ENCODE measurements around the gene DKC1. TPM values are rescaled to one million over a fixed set of nuclear protein-coding genes. Genes with fewer than 3 reads are reported as not detected.

DKC1 gene
- polyA plus RNA-seq, 2 donors = 22.3 to 43.0 TPM

- whole genome bisulfite sequencing, 2 donors = 1 to 21% methylated on average over 62 to 95 of the region's 98 CpGs
- H3K27ac ChIP-seq (ENCODE audit: low read depth in 2 of 2, low read length in 1 of 2) = peak within 1 kb of the TSS; percentile 70 to 79
- peaks cover 0 to 6% of the 10 kb centered on the region in 2 donors for H3K27me3 ChIP-seq (ENCODE audit: control insufficient read depth in 1 of 2, insufficient read depth in 2 of 2, low read length in 2 of 2)
- no peaks in the 10 kb centered on the region for H3K36me3 ChIP-seq (ENCODE audit: control insufficient read depth in 2 of 2, insufficient read depth in 2 of 2, low read length in 1 of 2)
- H3K4me1 ChIP-seq (ENCODE audit: control insufficient read depth in 2 of 2, insufficient read depth in 2 of 2, low read length in 1 of 2) = peaks cover 0 to 3% of the 10 kb centered on the region in 2 donors
- peaks cover 0 to 4% of the 10 kb centered on the region in 2 donors for H3K9me3 ChIP-seq (ENCODE audit: control insufficient read depth in 2 of 2, insufficient read depth in 1 of 2, low read depth in 1 of 2, low read length in 1 of 2)
- peak within 1 kb of the TSS; percentile 38 to 55 for H3K4me3 ChIP-seq (ENCODE audit: low read depth in 1 of 2, low read length in 2 of 2)
Measured at GRCh38 chrX:154750301-154751202, 12.1 kb upstream of the DKC1 start, which contains the start of gene GAB3. Gene GAB3, minus strand, starts transcription at chrX:154751077. Its CDS starts 52 bp downstream, at chrX:154751025.

- peak overlapping the region; percentile 38 to 55 for H3K4me3 ChIP-seq (ENCODE audit: low read depth in 1 of 2, low read length in 2 of 2)
- peaks cover 0 to 6% of the 10 kb centered on the region in 2 donors for H3K27me3 ChIP-seq (ENCODE audit: control insufficient read depth in 1 of 2, insufficient read depth in 2 of 2, low read length in 2 of 2)
- 25 to 30% methylated on average over 11 to 13 of the region's 20 CpGs for WGBS, 2 donors
- no peaks in the 10 kb centered on the region for H3K36me3 ChIP-seq (ENCODE audit: control insufficient read depth in 2 of 2, insufficient read depth in 2 of 2, low read length in 1 of 2)
- H3K9me3 ChIP-seq (ENCODE audit: control insufficient read depth in 2 of 2, insufficient read depth in 1 of 2, low read depth in 1 of 2, low read length in 1 of 2) = peaks cover 0 to 4% of the 10 kb centered on the region in 2 donors
- peak overlapping the region; percentile 70 to 79 for H3K27ac ChIP-seq (ENCODE audit: low read depth in 2 of 2, low read length in 1 of 2)
- H3K4me1 ChIP-seq (ENCODE audit: control insufficient read depth in 2 of 2, insufficient read depth in 2 of 2, low read length in 1 of 2) = peaks cover 0 to 3% of the 10 kb centered on the region in 2 donors
Measured at GRCh38 chrX:154751203-154751668, 11.4 kb upstream of the DKC1 start.

DNA sequence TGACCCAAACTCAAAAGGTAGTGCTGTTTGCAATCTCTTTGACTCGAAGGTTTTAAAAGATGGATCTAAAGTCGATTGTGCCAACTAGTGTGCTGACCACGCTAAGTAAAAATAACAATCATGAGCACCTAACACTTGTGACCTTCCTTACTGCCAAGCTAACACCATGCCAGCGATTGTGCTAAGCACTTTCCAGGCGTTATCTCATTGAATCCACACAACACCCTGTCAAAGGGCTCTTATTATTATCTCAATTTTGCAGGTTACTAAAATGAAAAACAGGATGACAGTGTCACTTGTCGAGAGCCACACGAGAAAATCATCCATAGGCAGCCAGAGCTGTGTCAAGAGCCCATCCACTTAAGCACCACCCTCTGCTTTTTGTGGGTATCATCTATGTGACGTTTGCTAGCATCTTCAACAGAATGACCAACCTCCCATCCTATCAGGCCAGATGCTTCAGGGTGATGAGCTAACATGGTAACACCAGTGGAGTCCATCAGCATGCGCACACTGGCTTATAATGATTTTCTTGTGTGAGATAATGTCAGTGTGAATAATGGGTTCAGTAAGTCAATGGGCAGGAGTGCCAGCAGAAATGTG lies 10.9 kb upstream of the DKC1 start:
- WGBS, 2 donors = 60 to 71% methylated on average over 9 of the region's 9 CpGs
- Histone ChIP-seq H3K4me1 (ENCODE audit: control insufficient read depth in 2 of 2, insufficient read depth in 2 of 2, low read length in 1 of 2) (peaks cover 0 to 3% of the 10 kb centered on the region in 2 donors), H3K27me3 (ENCODE audit: control insufficient read depth in 1 of 2, insufficient read depth in 2 of 2, low read length in 2 of 2) (peaks cover 0 to 6% of the 10 kb centered on the region in 2 donors), H3K4me3 (ENCODE audit: low read depth in 1 of 2, low read length in 2 of 2) (no peak overlapping the region), H3K9me3 (ENCODE audit: control insufficient read depth in 2 of 2, insufficient read depth in 1 of 2, low read depth in 1 of 2, low read length in 1 of 2) (peaks cover 0 to 4% of the 10 kb centered on the region in 2 donors), H3K36me3 (ENCODE audit: control insufficient read depth in 2 of 2, insufficient read depth in 2 of 2, low read length in 1 of 2) (no peaks in the 10 kb centered on the region), H3K27ac (ENCODE audit: low read depth in 2 of 2, low read length in 1 of 2) (no peak overlapping the region)

DNA sequence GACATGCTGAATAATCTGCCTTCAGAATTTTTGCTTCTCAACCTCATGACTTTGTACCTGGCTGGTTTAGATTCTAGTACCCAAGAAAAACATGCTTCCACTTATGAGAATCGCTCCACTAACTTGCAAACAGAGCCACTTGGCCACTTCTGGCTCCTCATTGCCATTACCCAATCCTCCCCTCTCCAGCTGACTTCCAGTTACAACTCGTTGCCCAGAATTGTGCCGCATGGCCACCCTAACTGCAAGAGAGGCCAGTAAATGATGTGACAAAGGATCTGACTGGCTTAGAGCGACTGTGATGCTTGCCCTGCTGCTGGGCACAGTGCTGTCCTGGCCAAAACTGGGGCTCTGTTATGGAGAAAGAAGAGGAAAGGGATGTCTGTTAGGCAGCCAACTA lies 4.0 kb upstream of the DKC1 start:
- 82 to 94% methylated on average over 4 of the region's 4 CpGs for WGBS, 2 donors
- Histone ChIP-seq H3K4me3 (ENCODE audit: low read depth in 1 of 2, low read length in 2 of 2) (no peak overlapping the region), H3K4me1 (ENCODE audit: control insufficient read depth in 2 of 2, insufficient read depth in 2 of 2, low read length in 1 of 2) (peaks cover 0 to 2% of the 10 kb centered on the region in 2 donors), H3K27me3 (ENCODE audit: control insufficient read depth in 1 of 2, insufficient read depth in 2 of 2, low read length in 2 of 2) (peaks cover 0 to 5% of the 10 kb centered on the region in 2 donors), H3K9me3 (ENCODE audit: control insufficient read depth in 2 of 2, insufficient read depth in 1 of 2, low read depth in 1 of 2, low read length in 1 of 2) (no peaks in the 10 kb centered on the region), H3K27ac (ENCODE audit: low read depth in 2 of 2, low read length in 1 of 2) (no peak overlapping the region), H3K36me3 (ENCODE audit: control insufficient read depth in 2 of 2, insufficient read depth in 2 of 2, low read length in 1 of 2) (no peaks in the 10 kb centered on the region)

- 9 to 34% methylated on average over 11 of the region's 11 CpGs for WGBS, 2 donors
- Histone ChIP-seq H3K27ac (ENCODE audit: low read depth in 2 of 2, low read length in 1 of 2) (peak overlapping the region; percentile 74 to 82), H3K36me3 (ENCODE audit: control insufficient read depth in 2 of 2, insufficient read depth in 2 of 2, low read length in 1 of 2) (no peaks in the 10 kb centered on the region), H3K4me3 (ENCODE audit: low read depth in 1 of 2, low read length in 2 of 2) (peak overlapping the region; percentile 40 to 50), H3K4me1 (ENCODE audit: control insufficient read depth in 2 of 2, insufficient read depth in 2 of 2, low read length in 1 of 2) (peaks cover 2 to 3% of the 10 kb centered on the region in 2 donors), H3K27me3 (ENCODE audit: control insufficient read depth in 1 of 2, insufficient read depth in 2 of 2, low read length in 2 of 2) (peaks cover 0 to 5% of the 10 kb centered on the region in 2 donors), H3K9me3 (ENCODE audit: control insufficient read depth in 2 of 2, insufficient read depth in 1 of 2, low read depth in 1 of 2, low read length in 1 of 2) (no peaks in the 10 kb centered on the region)
Measured at GRCh38 chrX:154761977-154762536, 607 bp upstream of the DKC1 start.

- WGBS, 2 donors = 79 to 82% methylated on average over 5 of the region's 5 CpGs
- Histone ChIP-seq H3K36me3 (ENCODE audit: control insufficient read depth in 2 of 2, insufficient read depth in 2 of 2, low read length in 1 of 2) (peaks cover 0 to 26% of the 10 kb centered on the region in 2 donors), H3K4me1 (ENCODE audit: control insufficient read depth in 2 of 2, insufficient read depth in 2 of 2, low read length in 1 of 2) (no peaks in the 10 kb centered on the region), H3K9me3 (ENCODE audit: control insufficient read depth in 2 of 2, insufficient read depth in 1 of 2, low read depth in 1 of 2, low read length in 1 of 2) (no peaks in the 10 kb centered on the region), H3K27me3 (ENCODE audit: control insufficient read depth in 1 of 2, insufficient read depth in 2 of 2, low read length in 2 of 2) (no peaks in the 10 kb centered on the region), H3K4me3 (ENCODE audit: low read depth in 1 of 2, low read length in 2 of 2) (no peak overlapping the region), H3K27ac (ENCODE audit: low read depth in 2 of 2, low read length in 1 of 2) (no peak overlapping the region)
Measured at GRCh38 chrX:154774622-154775021, 12.0 kb downstream of the DKC1 start.

DNA sequence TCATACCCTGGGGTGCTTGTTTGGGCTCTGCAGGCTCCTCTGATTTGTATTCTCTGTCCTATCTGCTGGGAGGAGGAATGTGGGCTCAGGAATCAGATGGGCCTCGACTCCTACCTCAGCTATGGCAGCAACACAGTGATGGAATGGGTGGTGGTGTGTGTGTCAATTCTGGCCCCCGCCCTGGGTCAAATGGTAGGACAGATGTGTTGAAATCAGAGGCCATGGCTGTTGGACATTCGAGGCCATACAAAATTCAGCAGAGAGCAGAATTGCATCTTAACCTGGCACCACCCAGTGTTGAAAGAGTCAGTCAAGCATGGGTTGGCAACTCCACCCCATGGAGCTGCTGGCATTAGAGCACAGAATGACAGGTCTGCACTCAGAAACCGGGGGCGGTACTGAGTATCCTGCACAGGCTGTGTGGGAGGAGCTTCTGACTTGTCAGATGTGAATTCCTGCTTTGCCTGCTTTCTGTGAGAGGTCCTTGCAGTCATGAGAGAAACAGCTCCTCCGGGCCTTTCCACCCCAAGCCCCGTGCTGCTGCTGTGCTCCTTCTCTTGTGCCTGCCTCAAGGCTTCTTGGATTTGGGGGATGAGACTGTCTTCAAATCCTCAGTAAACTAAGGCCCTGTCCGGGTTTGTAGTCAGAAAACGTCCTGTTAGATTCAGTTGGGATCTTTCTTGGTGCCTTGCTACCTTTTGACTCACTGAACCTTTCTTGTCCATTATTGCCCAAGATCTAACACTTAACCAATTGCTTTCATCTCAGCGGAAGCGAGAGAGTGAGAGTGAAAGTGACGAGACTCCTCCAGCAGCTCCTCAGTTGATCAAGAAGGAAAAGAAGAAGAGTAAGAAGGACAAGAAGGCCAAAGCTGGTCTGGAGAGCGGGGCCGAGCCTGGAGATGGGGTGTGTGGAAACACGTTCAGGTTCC lies 13.0 kb downstream of the DKC1 start:
- Histone ChIP-seq H3K36me3 (ENCODE audit: control insufficient read depth in 2 of 2, insufficient read depth in 2 of 2, low read length in 1 of 2) (peaks cover 0 to 23% of the 10 kb centered on the region in 2 donors), H3K27ac (ENCODE audit: low read depth in 2 of 2, low read length in 1 of 2) (no peak overlapping the region), H3K27me3 (ENCODE audit: control insufficient read depth in 1 of 2, insufficient read depth in 2 of 2, low read length in 2 of 2) (no peaks in the 10 kb centered on the region), H3K4me1 (ENCODE audit: control insufficient read depth in 2 of 2, insufficient read depth in 2 of 2, low read length in 1 of 2) (no peaks in the 10 kb centered on the region), H3K9me3 (ENCODE audit: control insufficient read depth in 2 of 2, insufficient read depth in 1 of 2, low read depth in 1 of 2, low read length in 1 of 2) (no peaks in the 10 kb centered on the region), H3K4me3 (ENCODE audit: low read depth in 1 of 2, low read length in 2 of 2) (no peak overlapping the region)
- 74% methylated on average over 15 of the region's 15 CpGs for WGBS, 2 donors

DNA sequence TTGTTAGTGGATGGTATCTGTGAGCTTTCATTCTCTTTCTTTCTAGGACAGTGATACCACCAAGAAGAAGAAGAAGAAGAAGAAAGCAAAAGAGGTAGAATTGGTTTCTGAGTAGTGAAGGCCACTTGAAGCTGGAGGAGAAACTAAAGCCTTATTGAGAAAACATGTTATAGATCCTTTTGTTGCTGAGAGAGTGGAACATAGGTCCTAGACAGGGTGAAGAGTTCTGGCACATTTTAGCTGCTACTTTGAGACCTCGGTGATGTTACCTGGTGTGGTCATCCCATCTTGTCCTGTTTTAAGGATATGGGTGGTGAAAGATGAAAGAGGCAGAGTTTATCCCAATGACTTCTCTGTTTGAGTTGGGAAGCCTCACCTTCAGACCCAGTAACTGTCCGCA lies 14.1 kb downstream of the DKC1 start:
- no peaks in the 10 kb centered on the region for H3K9me3 ChIP-seq (ENCODE audit: control insufficient read depth in 2 of 2, insufficient read depth in 1 of 2, low read depth in 1 of 2, low read length in 1 of 2)
- H3K4me1 ChIP-seq (ENCODE audit: control insufficient read depth in 2 of 2, insufficient read depth in 2 of 2, low read length in 1 of 2) = no peaks in the 10 kb centered on the region
- H3K36me3 ChIP-seq (ENCODE audit: control insufficient read depth in 2 of 2, insufficient read depth in 2 of 2, low read length in 1 of 2) = peaks cover 0 to 23% of the 10 kb centered on the region in 2 donors
- no peak overlapping the region for H3K27ac ChIP-seq (ENCODE audit: low read depth in 2 of 2, low read length in 1 of 2)
- WGBS, 2 donors = 88 to 97% methylated on average over 2 of the region's 2 CpGs
- no peak overlapping the region for H3K4me3 ChIP-seq (ENCODE audit: low read depth in 1 of 2, low read length in 2 of 2)
- H3K27me3 ChIP-seq (ENCODE audit: control insufficient read depth in 1 of 2, insufficient read depth in 2 of 2, low read length in 2 of 2) = no peaks in the 10 kb centered on the region
